SK-N-SH treated with all-trans-retinoic acid at 6 μM for 48 hours (cell line): Measurements from ENCODE around the gene RHCE.

Experiments
- ATAC-seq: fragments of 200-7000 bp; cut with Tn5 transposase; 3 replicates; pipeline ENCODE4 v1.9.1; 2020; ENCODE audit warnings: mild to moderate bottlenecking, moderate library complexity
- ARNTL ChIP-seq: fragments of 450-650 bp; formaldehyde crosslinking; IDR thresholded peaks from 2 replicates; pipeline ENCODE4 v1.5.0; 2020; ENCODE audit warnings: low read depth, mild to moderate bottlenecking, moderate library complexity, borderline replicate concordance
- CREB5 ChIP-seq: fragments of 250-450 bp; sonication (Bioruptor Pico); IDR thresholded peaks from 2 replicates; pipeline ENCODE4 v1.5.1; 2020; ENCODE audit warnings: low read depth, mild to moderate bottlenecking, moderate library complexity
- CSDC2 ChIP-seq: fragments of 250-450 bp; sonication (Bioruptor Pico); IDR thresholded peaks from 2 replicates; pipeline ENCODE4 v1.5.0; 2020; ENCODE audit warnings: mild to moderate bottlenecking, moderate library complexity
- CSRNP3 ChIP-seq: fragments of 250-450 bp; sonication (Bioruptor Pico); IDR thresholded peaks from 2 replicates; pipeline ENCODE4 v1.5.1; 2021; ENCODE audit warnings: mild to moderate bottlenecking, moderate library complexity
- ESRRG ChIP-seq: fragments of 250-450 bp; sonication (Bioruptor Pico); IDR thresholded peaks from 2 replicates; pipeline ENCODE4 v1.6.1; 2021; ENCODE audit warnings: mild to moderate bottlenecking
- GLIS3 ChIP-seq: fragments of 250-450 bp; sonication (Bioruptor Pico); IDR thresholded peaks from 2 replicates; pipeline ENCODE4 v1.5.0; 2020; ENCODE audit warnings: mild to moderate bottlenecking, moderate library complexity
- OSR1 ChIP-seq: fragments of 250-450 bp; sonication (Bioruptor Pico); IDR thresholded peaks from 2 replicates; pipeline ENCODE4 v1.8.0; 2022; ENCODE audit warnings: moderate library complexity, mild to moderate bottlenecking, inconsistent platforms
- PATZ1 ChIP-seq: fragments of 250-450 bp; sonication (Bioruptor Pico); IDR thresholded peaks from 2 replicates; pipeline ENCODE4 v1.8.0; 2020; ENCODE audit warnings: mild to moderate bottlenecking, moderate library complexity, borderline replicate concordance
- POU6F1 ChIP-seq: fragments of 250-450 bp; sonication (Bioruptor Pico); IDR thresholded peaks from 2 replicates; pipeline ENCODE4 v1.8.0; 2021; ENCODE audit warnings: low read depth, mild to moderate bottlenecking, moderate library complexity, borderline replicate concordance
- PPARA ChIP-seq: fragments of 250-450 bp; sonication (Bioruptor Pico); IDR thresholded peaks from 2 replicates; pipeline ENCODE4 v1.5.0; 2020; ENCODE audit warnings: mild to moderate bottlenecking, borderline replicate concordance
- RARB ChIP-seq: fragments of 250-450 bp; sonication (Bioruptor Pico); IDR thresholded peaks from 2 replicates; pipeline ENCODE4 v1.8.0; 2021; ENCODE audit warnings: mild to moderate bottlenecking, moderate library complexity
- SNAI2 ChIP-seq: fragments of 250-450 bp; sonication (Bioruptor Pico); IDR thresholded peaks from 2 replicates; pipeline ENCODE4 v1.5.0; 2020; ENCODE audit warnings: mild to moderate bottlenecking, moderate library complexity
- TSHZ2 ChIP-seq: fragments of 250-450 bp; sonication (Bioruptor Pico); IDR thresholded peaks from 2 replicates; pipeline ENCODE4 v1.5.0; 2020; ENCODE audit warnings: mild to moderate bottlenecking, moderate library complexity
- ZNF8 ChIP-seq: fragments of 450-650 bp; formaldehyde crosslinking; IDR thresholded peaks from 2 replicates; pipeline ENCODE4 v1.5.0; 2020; ENCODE audit warnings: mild to moderate bottlenecking, moderate library complexity

Gene RHCE

GRCh38 chr1:25433389-25434186, 13.0 kb upstream of the RHCE start:
- ATAC-seq = no peak

More at GRCh38 chr1:25433389-25434186, 13.0 kb upstream of the RHCE start:
- TF ChIP-seq PATZ1 (CRISPR knock-in tag) (no peak), ESRRG (CRISPR knock-in tag) (no peak), ZNF8 (CRISPR knock-in tag) (no peak), GLIS3 (no peak), SNAI2 (CRISPR knock-in tag) (no peak), POU6F1 (CRISPR knock-in tag) (no peak), CREB5 (CRISPR knock-in tag) (no peak), ARNTL (CRISPR knock-in tag) (no peak), OSR1 (CRISPR knock-in tag) (no peak), RARB (CRISPR knock-in tag) (no peak), PPARA (CRISPR knock-in tag) (no peak), CSDC2 (CRISPR knock-in tag) (no peak), CSRNP3 (no peak), TSHZ2 (CRISPR knock-in tag) (no peak)
